Measurements from ENCODE around the gene PCSK5.
"Not testable (repeated sequence)": the region's sequence is repeated elsewhere in the genome, so short reads cannot be mapped to it uniquely, and the experiment has no call there.

Gene PCSK5

DNA sequence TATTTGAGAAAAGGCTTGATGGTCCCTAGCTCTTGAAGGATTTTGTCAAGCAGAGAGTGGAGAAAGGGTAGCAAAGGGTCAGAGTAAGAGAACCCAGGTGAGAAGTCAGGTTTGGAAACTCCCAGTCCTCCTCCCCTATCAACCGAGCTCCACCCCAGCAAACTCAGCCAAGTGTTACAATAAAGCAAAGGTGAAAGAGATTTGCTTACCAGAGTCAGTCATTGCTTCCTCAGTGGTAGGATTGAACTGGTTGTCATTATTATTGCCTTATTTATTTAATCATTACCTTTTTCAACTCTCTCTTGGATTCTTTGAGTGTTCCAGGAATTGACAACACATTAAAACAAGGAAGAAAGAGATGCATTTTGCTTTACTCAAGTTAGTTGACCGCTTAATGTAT is 423.3 kb downstream of the PCSK5 start:
- Histone ChIP-seq H3K9ac (ENCODE audit: low read length) (no peak overlapping the region), H3K4me1 (ENCODE audit: control insufficient read depth, insufficient read depth, low read length) (no peaks in the 10 kb centered on the region), H3K4me3 (ENCODE audit: low read length) (no peak overlapping the region), H3K36me3 (ENCODE audit: control insufficient read depth, insufficient read depth, low read length) (no peaks in the 10 kb centered on the region), H3K27ac (ENCODE audit: low read depth, low read length) (no peak overlapping the region), H3K27me3 (ENCODE audit: control insufficient read depth, insufficient read depth, low read length) (no peaks in the 10 kb centered on the region)

DNA sequence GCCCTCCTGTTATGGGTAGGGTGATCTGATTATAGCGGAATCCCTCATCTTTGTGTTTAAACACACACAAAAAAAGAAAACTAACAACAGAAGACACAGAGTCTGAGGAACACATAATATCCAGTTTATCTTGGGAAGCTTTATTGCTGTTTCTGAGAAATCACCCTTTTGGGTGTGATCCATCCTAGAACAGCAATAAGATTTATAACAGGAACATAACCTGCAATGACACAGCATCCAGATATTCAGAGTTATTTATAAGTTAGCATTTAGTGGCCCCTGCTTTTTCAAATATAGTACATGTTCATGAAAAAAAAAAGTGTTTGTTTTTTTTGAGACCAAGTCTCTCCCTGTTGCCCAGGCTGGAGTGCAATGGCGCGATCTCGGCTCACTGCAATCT is 423.8 kb downstream of the PCSK5 start:
- Histone ChIP-seq H3K9ac (ENCODE audit: low read length) (no peak overlapping the region), H3K4me3 (ENCODE audit: low read length) (no peak overlapping the region), H3K27me3 (ENCODE audit: control insufficient read depth, insufficient read depth, low read length) (no peaks in the 10 kb centered on the region), H3K36me3 (ENCODE audit: control insufficient read depth, insufficient read depth, low read length) (no peaks in the 10 kb centered on the region), H3K27ac (ENCODE audit: low read depth, low read length) (no peak overlapping the region), H3K4me1 (ENCODE audit: control insufficient read depth, insufficient read depth, low read length) (no peaks in the 10 kb centered on the region)

DNA sequence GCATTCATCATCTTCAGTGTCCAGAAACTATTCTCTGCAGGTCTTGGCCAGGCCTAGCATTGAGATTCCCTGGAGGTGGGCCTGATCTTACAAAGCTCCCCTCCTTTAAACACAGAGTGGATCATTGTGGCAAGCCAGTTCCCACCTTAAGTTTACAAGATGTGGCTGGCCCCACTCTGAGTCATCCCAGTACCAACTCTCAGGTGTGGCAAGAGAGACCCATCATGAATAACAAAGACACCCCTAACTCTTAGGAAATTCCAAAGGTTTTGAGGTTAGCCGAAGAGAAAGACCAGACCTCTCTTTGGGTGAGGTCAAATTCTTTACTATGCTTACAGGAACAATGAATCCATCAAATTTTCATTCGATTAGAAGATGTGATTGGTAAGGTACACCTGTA is 425.6 kb downstream of the PCSK5 start:
- no peak overlapping the region for H3K27ac ChIP-seq (ENCODE audit: low read depth, low read length)

DNA sequence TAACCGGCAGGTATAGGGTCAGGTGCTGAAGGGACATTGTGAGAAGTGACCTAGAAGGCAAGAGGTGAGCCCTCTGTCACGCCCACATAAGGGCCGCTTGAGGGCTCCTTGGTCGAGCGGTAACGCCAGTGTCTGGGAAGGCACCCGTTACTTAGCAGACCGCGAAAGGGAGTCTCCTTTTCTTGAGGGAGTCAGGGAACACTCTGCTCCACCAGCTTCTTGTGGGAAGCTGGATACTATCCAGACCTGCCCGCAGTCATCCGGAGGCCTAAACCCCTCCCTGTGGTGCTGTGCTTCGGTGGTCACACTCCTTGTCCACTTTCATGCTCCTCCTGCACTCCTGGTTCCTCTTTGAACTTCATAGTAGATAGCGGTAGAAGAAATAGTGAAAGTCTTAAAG is 429.0 kb downstream of the PCSK5 start:
- H3K27ac ChIP-seq (ENCODE audit: low read depth, low read length); H3K4me1 ChIP-seq (ENCODE audit: control insufficient read depth, insufficient read depth, low read length); H3K27me3 ChIP-seq (ENCODE audit: control insufficient read depth, insufficient read depth, low read length); H3K36me3 ChIP-seq (ENCODE audit: control insufficient read depth, insufficient read depth, low read length); H3K9ac ChIP-seq (ENCODE audit: low read length); H3K4me3 ChIP-seq (ENCODE audit: low read length): not testable (repeated sequence)

More for the DNA sequence above, 425.6 kb downstream of the PCSK5 start:
- Histone ChIP-seq H3K4me3 (ENCODE audit: low read length) (no peak overlapping the region), H3K27me3 (ENCODE audit: control insufficient read depth, insufficient read depth, low read length) (no peaks in the 10 kb centered on the region), H3K36me3 (ENCODE audit: control insufficient read depth, insufficient read depth, low read length) (no peaks in the 10 kb centered on the region), H3K9ac (ENCODE audit: low read length) (no peak overlapping the region), H3K4me1 (ENCODE audit: control insufficient read depth, insufficient read depth, low read length) (no peaks in the 10 kb centered on the region)

DNA sequence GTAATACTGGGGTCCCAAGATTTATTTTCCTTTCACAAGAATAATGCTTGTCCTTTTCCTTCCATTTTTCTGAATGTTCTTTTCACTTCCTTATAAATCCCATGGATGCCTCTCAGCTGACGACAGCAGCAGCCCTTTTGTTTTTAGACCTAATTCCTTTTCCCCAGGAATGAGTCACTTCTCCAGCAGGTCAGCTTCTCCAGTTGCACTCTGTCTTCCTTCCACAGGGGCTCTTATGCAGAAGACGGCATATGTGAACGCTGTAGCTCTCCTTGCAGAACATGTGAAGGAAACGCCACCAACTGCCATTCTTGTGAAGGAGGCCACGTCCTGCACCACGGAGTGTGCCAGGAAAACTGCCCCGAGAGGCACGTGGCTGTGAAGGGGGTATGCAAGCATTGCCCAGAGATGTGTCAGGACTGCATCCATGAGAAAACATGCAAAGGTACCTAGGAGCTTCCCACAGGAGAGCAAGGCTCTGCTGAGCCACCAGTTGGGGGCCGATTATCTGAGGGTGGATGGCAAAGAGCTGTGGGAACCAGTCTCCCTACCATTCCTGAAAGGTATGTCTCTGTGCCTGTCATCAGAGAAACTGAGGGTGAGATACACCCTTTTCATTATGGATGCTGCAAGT is 430.8 kb downstream of the PCSK5 start:
- H3K27me3 ChIP-seq (ENCODE audit: control insufficient read depth, insufficient read depth, low read length) = no peaks in the 10 kb centered on the region
- no peak overlapping the region for H3K9ac ChIP-seq (ENCODE audit: low read length)
- H3K4me1 ChIP-seq (ENCODE audit: control insufficient read depth, insufficient read depth, low read length) = no peaks in the 10 kb centered on the region
- no peaks in the 10 kb centered on the region for H3K36me3 ChIP-seq (ENCODE audit: control insufficient read depth, insufficient read depth, low read length)
- H3K27ac ChIP-seq (ENCODE audit: low read depth, low read length) = no peak overlapping the region
- H3K4me3 ChIP-seq (ENCODE audit: low read length) = no peak overlapping the region

DNA sequence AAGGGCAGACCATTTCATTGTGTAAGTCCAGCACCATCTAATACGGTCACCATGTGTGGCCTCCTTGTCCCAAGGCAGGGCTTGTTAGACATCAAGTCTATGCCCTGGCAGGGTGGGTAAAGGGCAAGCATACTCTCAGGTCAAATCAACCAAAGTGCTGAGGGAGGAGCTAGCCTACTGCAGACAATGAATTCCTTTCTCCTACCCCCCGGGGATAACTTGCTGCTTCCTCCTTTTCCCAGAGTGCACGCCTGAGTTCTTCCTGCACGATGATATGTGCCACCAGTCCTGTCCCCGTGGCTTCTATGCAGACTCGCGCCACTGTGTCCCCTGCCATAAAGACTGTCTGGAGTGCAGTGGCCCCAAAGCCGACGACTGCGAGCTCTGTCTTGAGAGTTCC is 432.3 kb downstream of the PCSK5 start:
- H3K4me1 ChIP-seq (ENCODE audit: control insufficient read depth, insufficient read depth, low read length) = no peaks in the 10 kb centered on the region
- H3K36me3 ChIP-seq (ENCODE audit: control insufficient read depth, insufficient read depth, low read length) = no peaks in the 10 kb centered on the region
- no peaks in the 10 kb centered on the region for H3K27me3 ChIP-seq (ENCODE audit: control insufficient read depth, insufficient read depth, low read length)
- no peak overlapping the region for H3K4me3 ChIP-seq (ENCODE audit: low read length)
- no peak overlapping the region for H3K9ac ChIP-seq (ENCODE audit: low read length)
- no peak overlapping the region for H3K27ac ChIP-seq (ENCODE audit: low read depth, low read length)

DNA sequence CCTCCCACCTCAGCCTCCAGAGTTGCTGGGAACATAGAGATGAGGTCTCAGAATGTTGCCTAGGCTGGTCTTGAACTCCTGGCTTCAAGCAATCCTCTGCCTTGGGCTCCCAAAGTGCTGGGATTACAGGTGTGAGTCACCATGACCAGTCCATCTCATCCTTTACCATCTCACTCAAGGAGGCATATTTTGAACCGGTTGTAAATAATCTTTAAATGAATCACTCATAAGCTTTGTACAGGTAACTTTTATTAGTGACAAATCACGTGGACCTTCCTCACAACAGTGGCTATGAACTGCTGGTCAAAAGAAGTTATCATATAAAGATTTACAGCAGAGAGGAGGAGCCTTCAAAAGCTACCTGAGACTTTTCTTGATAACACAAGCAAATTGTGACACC is 433.0 kb downstream of the PCSK5 start:
- Histone ChIP-seq H3K4me3 (ENCODE audit: low read length) (no peak overlapping the region), H3K27ac (ENCODE audit: low read depth, low read length) (no peak overlapping the region), H3K27me3 (ENCODE audit: control insufficient read depth, insufficient read depth, low read length) (no peaks in the 10 kb centered on the region), H3K9ac (ENCODE audit: low read length) (no peak overlapping the region), H3K4me1 (ENCODE audit: control insufficient read depth, insufficient read depth, low read length) (no peaks in the 10 kb centered on the region), H3K36me3 (ENCODE audit: control insufficient read depth, insufficient read depth, low read length) (no peaks in the 10 kb centered on the region)

DNA sequence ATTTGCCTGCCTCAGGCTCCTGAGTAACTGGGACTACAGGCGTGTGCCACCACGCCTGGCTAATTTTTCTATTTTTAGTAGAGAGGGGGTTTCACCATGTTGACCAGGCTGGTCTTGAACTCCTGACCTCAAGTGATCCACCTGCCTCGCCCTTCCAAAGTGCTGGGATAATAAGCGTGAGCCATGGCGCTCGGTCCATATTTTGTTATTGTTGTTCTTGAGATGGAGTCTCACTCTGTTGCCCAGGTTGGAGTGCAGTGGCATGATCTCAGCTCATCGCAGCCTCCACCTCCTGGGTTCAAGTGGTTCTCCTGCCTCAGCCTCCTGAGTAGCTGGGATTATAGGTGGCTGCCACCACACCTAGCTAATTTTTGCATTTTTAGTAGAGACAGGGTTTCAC is 433.6 kb downstream of the PCSK5 start:
- H3K27me3 ChIP-seq (ENCODE audit: control insufficient read depth, insufficient read depth, low read length); H3K9ac ChIP-seq (ENCODE audit: low read length); H3K27ac ChIP-seq (ENCODE audit: low read depth, low read length); H3K4me1 ChIP-seq (ENCODE audit: control insufficient read depth, insufficient read depth, low read length); H3K4me3 ChIP-seq (ENCODE audit: low read length); H3K36me3 ChIP-seq (ENCODE audit: control insufficient read depth, insufficient read depth, low read length): not testable (repeated sequence)

DNA sequence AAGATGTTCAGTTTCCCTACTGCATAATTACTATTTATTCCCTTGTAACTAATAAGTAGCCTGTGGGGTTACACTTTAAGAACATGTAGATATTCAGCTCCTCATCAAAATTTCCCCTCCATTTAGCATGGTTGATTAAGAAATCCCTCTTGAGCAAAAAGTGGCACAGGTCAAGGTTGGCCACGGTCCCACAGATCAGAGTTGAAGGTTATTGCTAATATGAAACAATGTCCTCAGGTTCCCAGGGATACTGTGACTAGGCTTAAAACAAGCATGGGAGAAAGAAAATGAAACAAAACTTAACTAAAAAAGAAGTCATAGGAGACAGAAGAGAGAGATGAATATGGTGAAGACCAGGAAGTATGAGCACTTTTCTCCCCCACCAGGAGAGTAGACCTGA is 439.6 kb downstream of the PCSK5 start:
- no peaks in the 10 kb centered on the region for H3K4me1 ChIP-seq (ENCODE audit: control insufficient read depth, insufficient read depth, low read length)
- H3K4me3 ChIP-seq (ENCODE audit: low read length) = no peak overlapping the region
- H3K27me3 ChIP-seq (ENCODE audit: control insufficient read depth, insufficient read depth, low read length) = no peaks in the 10 kb centered on the region
- no peak overlapping the region for H3K27ac ChIP-seq (ENCODE audit: low read depth, low read length)
- no peaks in the 10 kb centered on the region for H3K36me3 ChIP-seq (ENCODE audit: control insufficient read depth, insufficient read depth, low read length)
- H3K9ac ChIP-seq (ENCODE audit: low read length) = no peak overlapping the region

DNA sequence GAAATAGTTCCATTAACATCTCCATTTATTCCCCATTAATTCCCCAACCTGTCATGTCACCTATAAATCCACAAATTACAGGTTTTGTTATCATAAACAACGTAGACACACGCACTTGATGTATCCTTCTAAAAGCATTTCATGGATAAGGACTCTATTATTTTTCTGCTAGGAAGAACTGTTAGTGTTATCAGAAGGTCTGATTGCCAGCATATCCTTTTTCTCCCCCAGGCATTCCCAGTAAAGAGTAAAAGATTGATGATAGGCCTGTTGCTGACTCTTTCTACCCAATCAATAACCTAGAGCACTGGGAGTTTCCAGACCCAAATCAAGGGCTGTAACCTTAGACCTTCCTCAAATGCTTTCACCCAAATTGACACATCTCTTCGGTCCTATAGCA is 442.9 kb downstream of the PCSK5 start:
- Histone ChIP-seq H3K4me3 (ENCODE audit: low read length) (no peak overlapping the region), H3K27ac (ENCODE audit: low read depth, low read length) (no peak overlapping the region), H3K4me1 (ENCODE audit: control insufficient read depth, insufficient read depth, low read length) (no peaks in the 10 kb centered on the region), H3K9ac (ENCODE audit: low read length) (no peak overlapping the region), H3K27me3 (ENCODE audit: control insufficient read depth, insufficient read depth, low read length) (no peaks in the 10 kb centered on the region), H3K36me3 (ENCODE audit: control insufficient read depth, insufficient read depth, low read length) (no peaks in the 10 kb centered on the region)

DNA sequence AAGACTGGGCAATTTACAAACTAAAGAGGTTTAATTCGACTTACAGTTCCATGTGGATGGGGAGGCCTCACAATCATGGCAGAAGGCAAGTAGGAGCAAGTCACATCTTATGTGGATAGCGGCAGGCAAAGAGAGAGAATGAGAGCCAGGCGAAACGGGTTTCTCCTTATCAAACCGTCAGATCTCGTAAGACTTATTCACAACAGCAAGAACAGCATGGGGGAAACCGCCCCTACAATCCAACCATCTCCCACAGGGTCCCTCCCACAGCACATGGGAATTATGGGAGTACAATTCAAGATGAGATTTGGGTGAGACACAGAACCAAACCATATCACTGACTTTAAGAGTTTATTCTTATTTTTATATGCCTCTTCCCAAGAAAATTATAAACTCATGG is 443.5 kb downstream of the PCSK5 start:
- no peaks in the 10 kb centered on the region for H3K27me3 ChIP-seq (ENCODE audit: control insufficient read depth, insufficient read depth, low read length)
- no peaks in the 10 kb centered on the region for H3K36me3 ChIP-seq (ENCODE audit: control insufficient read depth, insufficient read depth, low read length)
- H3K4me3 ChIP-seq (ENCODE audit: low read length) = no peak overlapping the region
- H3K27ac ChIP-seq (ENCODE audit: low read depth, low read length) = no peak overlapping the region
- H3K9ac ChIP-seq (ENCODE audit: low read length) = no peak overlapping the region
- no peaks in the 10 kb centered on the region for H3K4me1 ChIP-seq (ENCODE audit: control insufficient read depth, insufficient read depth, low read length)

DNA sequence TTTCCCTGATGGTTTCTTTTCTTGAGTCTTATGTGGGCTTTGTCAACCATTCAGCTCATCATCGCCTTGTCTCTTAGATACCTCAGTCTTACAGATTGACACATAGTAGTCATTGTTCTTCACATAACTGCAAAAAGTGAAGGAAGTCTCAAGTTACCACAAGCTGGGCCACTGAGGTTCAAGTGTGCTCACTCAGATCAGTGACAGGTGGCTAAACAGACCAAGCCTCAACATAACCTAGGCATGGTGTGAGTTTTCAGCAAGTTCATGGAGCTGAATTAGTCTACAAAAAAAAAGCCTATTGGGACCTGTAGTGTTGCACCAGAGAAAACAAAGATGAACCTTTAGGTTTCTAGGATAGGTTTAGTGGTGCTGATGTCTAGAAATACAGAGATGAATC is 445.6 kb downstream of the PCSK5 start:
- Histone ChIP-seq H3K27me3 (ENCODE audit: control insufficient read depth, insufficient read depth, low read length) (no peaks in the 10 kb centered on the region), H3K36me3 (ENCODE audit: control insufficient read depth, insufficient read depth, low read length) (no peaks in the 10 kb centered on the region), H3K27ac (ENCODE audit: low read depth, low read length) (no peak overlapping the region), H3K4me1 (ENCODE audit: control insufficient read depth, insufficient read depth, low read length) (no peaks in the 10 kb centered on the region), H3K9ac (ENCODE audit: low read length) (no peak overlapping the region), H3K4me3 (ENCODE audit: low read length) (no peak overlapping the region)

DNA sequence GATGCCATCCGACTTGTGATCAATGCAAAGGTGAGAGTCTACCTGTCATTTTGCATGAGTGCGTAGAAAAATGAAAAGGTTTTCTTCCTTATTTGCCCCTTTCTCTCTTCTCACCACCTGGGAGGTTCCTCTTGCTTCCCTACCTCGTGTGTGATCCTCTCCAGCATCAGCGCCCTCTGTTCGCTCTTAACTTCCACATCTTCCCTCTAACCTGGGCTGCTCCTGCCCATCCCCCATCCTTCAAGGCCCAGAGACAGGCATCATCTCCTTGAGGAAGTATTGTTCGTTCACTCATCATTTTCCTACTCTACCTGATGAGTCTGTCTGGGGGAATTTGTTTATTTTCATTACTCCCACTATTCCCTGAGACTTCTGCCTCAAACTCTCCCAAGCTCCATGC is 447.9 kb downstream of the PCSK5 start:
- H3K4me3 ChIP-seq (ENCODE audit: low read length) = no peak overlapping the region
- no peak overlapping the region for H3K27ac ChIP-seq (ENCODE audit: low read depth, low read length)
- no peaks in the 10 kb centered on the region for H3K4me1 ChIP-seq (ENCODE audit: control insufficient read depth, insufficient read depth, low read length)
- H3K36me3 ChIP-seq (ENCODE audit: control insufficient read depth, insufficient read depth, low read length) = no peaks in the 10 kb centered on the region
- no peaks in the 10 kb centered on the region for H3K27me3 ChIP-seq (ENCODE audit: control insufficient read depth, insufficient read depth, low read length)
- no peak overlapping the region for H3K9ac ChIP-seq (ENCODE audit: low read length)

Data from rectal smooth muscle tissue (tissue), 1 donor.